ENCODE results near the gene TTLL12.

DNA sequence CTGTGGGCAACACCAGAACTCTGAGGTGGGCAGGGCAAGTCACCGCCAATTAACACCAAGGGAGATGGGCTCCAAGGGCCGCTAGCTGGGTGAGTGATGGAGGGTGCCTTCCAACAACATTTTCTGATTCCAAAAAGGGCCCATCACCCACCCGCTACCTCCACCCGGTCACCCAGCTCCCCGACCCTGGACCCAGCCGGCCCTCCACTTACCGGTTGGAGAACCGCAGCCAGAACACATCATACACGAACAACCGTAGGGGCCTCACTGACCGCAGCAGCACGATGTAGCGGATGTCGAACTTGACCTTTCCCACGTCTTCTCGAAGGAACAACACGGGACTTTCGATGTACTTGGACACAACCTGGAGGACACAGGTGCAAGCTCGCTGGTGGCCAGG lies 14.7 kb downstream of the TTLL12 start:
- TF ChIP-seq, protein P1, sequence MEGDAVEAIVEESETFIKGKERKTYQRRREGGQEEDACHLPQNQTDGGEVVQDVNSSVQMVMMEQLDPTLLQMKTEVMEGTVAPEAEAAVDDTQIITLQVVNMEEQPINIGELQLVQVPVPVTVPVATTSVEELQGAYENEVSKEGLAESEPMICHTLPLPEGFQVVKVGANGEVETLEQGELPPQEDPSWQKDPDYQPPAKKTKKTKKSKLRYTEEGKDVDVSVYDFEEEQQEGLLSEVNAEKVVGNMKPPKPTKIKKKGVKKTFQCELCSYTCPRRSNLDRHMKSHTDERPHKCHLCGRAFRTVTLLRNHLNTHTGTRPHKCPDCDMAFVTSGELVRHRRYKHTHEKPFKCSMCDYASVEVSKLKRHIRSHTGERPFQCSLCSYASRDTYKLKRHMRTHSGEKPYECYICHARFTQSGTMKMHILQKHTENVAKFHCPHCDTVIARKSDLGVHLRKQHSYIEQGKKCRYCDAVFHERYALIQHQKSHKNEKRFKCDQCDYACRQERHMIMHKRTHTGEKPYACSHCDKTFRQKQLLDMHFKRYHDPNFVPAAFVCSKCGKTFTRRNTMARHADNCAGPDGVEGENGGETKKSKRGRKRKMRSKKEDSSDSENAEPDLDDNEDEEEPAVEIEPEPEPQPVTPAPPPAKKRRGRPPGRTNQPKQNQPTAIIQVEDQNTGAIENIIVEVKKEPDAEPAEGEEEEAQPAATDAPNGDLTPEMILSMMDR (IDR thresholded peaks at IDR 0.05), result no peak
- TF ChIP-seq EZH2 (IDR thresholded peaks at IDR 0.05; ENCODE audit: borderline replicate concordance, insufficient read depth, low read depth, low read length, poor library complexity, severe bottlenecking), result no peak

Measured in B cell (primary cell).